ENCODE results near the gene PIGL.
A peak's percentile ranks its signal among the peaks of the same experiment; 100 is the strongest.
"Not testable (repeated sequence)": the region's sequence is repeated elsewhere in the genome, so short reads cannot be mapped to it uniquely, and the experiment has no call there.

PIGL gene

DNA sequence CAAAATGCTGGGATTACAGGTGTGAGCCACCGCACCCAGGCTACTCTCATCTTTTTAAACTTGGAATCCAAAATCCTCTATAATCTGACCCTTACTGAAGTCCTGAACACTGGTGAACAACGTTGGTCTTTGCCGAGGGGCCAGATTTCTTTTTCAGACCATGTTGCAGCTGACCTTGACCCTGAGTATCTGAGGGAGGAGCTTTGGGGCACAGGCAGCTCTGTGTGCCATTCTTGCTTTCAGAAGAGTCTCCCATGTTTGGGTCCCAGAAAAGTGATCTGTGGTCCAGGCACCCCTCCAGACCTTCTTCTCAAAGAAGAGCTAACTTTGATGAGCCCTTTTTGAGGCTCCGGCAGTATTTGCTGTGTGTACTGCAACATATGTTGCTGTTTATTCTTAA lies 85.8 kb downstream of the PIGL start:
- no peak for TF ChIP-seq ZFX (IDR thresholded peaks at IDR 0.05; ENCODE audit: borderline replicate concordance)
- TF ChIP-seq, protein P1, sequence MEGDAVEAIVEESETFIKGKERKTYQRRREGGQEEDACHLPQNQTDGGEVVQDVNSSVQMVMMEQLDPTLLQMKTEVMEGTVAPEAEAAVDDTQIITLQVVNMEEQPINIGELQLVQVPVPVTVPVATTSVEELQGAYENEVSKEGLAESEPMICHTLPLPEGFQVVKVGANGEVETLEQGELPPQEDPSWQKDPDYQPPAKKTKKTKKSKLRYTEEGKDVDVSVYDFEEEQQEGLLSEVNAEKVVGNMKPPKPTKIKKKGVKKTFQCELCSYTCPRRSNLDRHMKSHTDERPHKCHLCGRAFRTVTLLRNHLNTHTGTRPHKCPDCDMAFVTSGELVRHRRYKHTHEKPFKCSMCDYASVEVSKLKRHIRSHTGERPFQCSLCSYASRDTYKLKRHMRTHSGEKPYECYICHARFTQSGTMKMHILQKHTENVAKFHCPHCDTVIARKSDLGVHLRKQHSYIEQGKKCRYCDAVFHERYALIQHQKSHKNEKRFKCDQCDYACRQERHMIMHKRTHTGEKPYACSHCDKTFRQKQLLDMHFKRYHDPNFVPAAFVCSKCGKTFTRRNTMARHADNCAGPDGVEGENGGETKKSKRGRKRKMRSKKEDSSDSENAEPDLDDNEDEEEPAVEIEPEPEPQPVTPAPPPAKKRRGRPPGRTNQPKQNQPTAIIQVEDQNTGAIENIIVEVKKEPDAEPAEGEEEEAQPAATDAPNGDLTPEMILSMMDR (IDR thresholded peaks at IDR 0.05): no peak

DNA sequence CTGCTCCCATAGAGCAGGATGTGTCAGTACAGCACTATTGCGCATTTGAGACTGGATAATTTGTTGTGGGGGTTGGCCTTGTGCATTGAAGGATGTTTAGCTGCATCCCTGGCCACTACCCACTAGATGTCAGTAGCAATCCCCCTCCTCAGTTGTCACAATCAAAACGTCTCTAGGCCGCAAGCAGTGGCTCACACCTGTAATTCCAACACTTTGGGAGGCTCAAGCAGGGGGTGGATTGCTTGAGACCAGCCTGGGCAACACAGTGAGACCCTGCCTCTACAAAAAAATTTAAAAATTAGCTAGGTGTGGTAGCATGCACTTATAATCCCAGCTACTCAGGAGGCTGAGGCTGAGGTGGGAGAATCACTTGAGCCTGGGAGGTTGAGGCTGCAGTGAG lies 87.8 kb downstream of the PIGL start:
- TF ChIP-seq, protein P1 (IDR thresholded peaks at IDR 0.05): peak; percentile 54
- TF ChIP-seq ZFX (IDR thresholded peaks at IDR 0.05; ENCODE audit: borderline replicate concordance): no peak
- H3K27ac ChIP-seq: no peak overlapping the region

More for the DNA sequence above, 85.8 kb downstream of the PIGL start:
- H3K27ac ChIP-seq: no peak overlapping the region

DNA sequence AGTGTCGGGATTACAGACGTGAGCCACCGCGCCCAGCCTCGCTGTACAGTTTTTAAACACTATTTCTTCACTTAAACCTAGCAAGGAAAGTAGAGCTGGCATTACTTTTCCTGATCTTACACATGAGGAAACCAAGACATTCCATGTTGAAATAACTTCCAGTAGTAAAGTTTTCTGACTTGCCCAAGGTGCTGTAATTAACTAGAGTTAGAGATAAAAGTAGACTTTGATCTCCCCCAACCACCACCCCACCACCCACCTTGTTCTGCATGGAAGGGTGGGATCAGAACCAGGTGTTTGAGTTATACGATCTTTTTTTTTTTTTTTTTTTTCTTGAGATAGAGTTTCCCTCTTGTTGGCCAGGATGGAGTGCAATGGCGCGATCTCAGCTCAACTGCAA lies 89.2 kb downstream of the PIGL start:
- TF ChIP-seq, protein P1 (IDR thresholded peaks at IDR 0.05): no peak
- TF ChIP-seq ZFX (IDR thresholded peaks at IDR 0.05; ENCODE audit: borderline replicate concordance): no peak
- no peak overlapping the region for H3K27ac ChIP-seq

DNA sequence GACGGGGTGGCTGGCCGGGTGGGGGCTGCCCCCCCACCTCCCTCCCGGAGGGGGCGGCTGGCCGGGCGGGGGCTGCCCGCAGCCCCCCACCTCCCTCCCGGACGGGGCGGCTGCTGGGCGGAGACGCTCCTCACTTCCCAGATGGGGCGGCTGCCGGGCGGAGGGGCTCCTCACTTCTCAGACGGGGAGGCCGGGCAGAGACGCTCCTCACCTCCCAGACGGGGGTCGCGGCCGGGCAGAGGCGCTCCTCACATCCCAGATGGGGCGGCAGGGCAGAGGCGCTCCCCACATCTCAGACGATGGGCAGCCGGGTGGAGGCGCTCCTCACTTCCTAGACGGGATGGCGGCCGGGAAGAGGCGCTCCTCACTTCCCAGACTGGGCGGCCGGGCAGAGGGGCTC lies 95.1 kb downstream of the PIGL start:
- not testable (repeated sequence) for H3K27ac ChIP-seq

DNA sequence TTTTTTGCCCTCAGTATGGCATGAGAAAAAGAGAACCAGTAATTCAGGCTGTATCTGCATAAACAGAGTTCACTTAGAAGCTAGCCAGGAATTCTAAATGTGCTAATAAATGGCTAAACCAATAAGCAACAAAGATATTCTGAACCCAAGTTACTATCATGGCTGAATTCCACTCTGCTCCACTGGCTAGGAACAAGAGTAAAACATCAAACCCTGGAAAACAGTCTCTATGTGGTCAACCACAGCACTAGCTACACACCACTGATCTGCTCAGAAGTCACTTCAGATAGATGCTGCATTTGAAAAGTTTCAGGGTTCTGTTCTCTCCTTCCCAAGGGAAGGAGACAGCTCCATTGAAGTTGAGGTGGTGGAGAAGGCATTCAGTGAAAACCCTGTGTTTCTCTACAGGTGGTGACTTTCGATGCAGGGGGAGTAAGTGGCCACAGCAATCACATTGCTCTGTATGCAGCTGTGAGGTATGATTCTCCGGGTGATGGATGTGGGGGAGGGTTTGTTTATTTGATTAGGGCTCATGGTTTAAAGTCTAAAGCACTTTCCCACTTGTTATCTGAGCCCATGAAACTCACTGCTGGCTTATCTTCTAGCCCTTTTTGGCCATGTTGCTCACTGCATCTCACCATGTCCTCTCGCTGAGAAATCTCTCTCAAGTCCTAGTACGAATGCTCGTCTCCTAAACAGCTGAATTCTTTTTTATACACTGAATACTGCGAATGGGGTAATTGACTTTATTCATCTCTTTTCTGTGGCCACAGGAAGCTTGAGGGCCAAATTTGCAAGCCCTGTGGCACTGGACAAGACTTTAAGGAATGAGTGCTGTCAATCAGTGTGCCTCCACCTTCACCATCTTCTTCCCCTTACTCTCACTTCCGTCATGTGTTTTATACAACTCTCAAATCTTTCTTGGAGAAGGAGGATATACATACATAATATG lies 96.4 kb downstream of the PIGL start:
- TF ChIP-seq, protein P1 (IDR thresholded peaks at IDR 0.05): no peak
- no peak for TF ChIP-seq ZFX (IDR thresholded peaks at IDR 0.05; ENCODE audit: borderline replicate concordance)
- H3K27ac ChIP-seq: no peak overlapping the region

DNA sequence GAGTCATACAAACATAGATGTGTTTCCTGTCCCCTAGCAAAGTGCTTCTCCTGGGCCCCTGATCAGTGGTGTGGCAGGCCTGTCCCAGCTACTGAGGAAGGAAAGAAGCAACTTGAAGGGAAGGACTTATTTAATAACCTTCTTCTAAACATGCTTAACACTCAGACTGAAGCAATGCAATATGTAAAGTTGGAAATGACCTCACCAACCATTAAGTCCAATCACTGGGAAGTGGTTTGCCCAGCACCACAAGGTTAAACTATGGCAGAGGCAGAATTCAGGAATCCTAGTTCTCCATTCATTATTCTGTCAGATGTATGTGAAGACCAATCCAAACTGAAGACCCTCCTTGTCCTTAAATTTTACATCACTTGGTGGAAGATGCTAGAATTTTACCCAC lies 97.2 kb downstream of the PIGL start:
- H3K27ac ChIP-seq: no peak overlapping the region
- TF ChIP-seq, protein P1 (IDR thresholded peaks at IDR 0.05): no peak
- TF ChIP-seq ZFX (IDR thresholded peaks at IDR 0.05; ENCODE audit: borderline replicate concordance): no peak

DNA sequence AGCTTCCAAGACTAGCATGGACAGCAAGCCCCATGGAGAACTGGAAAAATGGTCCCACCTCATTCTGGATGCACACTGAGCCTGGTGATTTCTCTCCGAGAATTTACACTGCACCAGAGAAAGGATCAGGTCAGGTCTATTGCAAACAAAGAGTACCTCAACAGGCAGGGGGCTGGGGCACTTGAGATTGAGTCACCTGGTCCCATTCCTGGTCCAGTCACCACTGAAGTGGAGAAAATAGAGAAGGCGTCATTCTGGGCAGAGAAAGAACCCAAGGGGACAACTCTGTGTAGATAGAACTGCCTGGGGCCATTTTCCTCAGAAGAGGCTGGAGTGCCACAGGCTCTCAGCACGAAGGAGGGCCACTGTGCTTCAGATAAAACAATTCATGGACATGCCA lies 97.8 kb downstream of the PIGL start:
- TF ChIP-seq ZFX (IDR thresholded peaks at IDR 0.05; ENCODE audit: borderline replicate concordance): no peak
- TF ChIP-seq, protein P1 (IDR thresholded peaks at IDR 0.05): no peak
- no peak overlapping the region for H3K27ac ChIP-seq
